GM12878 (cell line): ENCODE results near the gene TFAP2E. TPM values are rescaled to one million over a fixed set of nuclear protein-coding genes. Genes with fewer than 3 reads are reported as not detected.
"Not testable (repeated sequence)": the region's sequence is repeated elsewhere in the genome, so short reads cannot be mapped to it uniquely, and the experiment has no call there.

Experiments
- ATAC-seq: fragments of 200-7000 bp; cut with Tn5 transposase; 3 replicates; pipeline ENCODE4 v1.9.1; 2020; ENCODE audit warnings: mild to moderate bottlenecking, moderate library complexity
- BruUV-seq: library from RNA; stranded (reverse); fragments of 400-500 nt; replicated peaks from 2 replicates; lab custom pipeline; 2021; lab: Mats Ljungman, UMichigan
- CTCF ChIA-PET: fragments of 300-600 bp; sonication (Branson Sonifier 250); formaldehyde crosslinking; extraction: SDS; loops from one replicate; lab custom pipeline; 2021; ENCODE audit warnings: inconsistent platforms; lab: Yijun Ruan, JAX
- POLR2A ChIA-PET: fragments of 350-600 bp; formaldehyde crosslinking; extraction: SDS; loops from one replicate; lab custom pipeline; 2021; ENCODE audit warnings: inconsistent platforms; lab: Charles Lee
- RAD21 ChIA-PET: fragments of 300-600 bp; sonication (Branson Sonifier 250); formaldehyde crosslinking; loops from one replicate; lab custom pipeline; 2023; ENCODE audit warnings: antibody characterized with exemption; ENCODE audit not compliant: unreplicated experiment; lab: Charles Lee
- SMC1A ChIA-PET: fragments of 300-600 bp; sonication (Branson Sonifier 250); formaldehyde crosslinking; loops from one replicate; lab custom pipeline; 2023; ENCODE audit not compliant: unreplicated experiment, uncharacterized antibody; lab: Charles Lee
- DNase-seq: peaks from one replicate; pipeline ENCODE4 v3.0.0-alpha.2; 2011; ENCODE audit warnings: low read depth, low spot score
- FAIRE-seq: peaks from 3 replicates; lab custom pipeline; 2011; peaks lifted over from hg19 to GRCh38; lab: Jason Lieb, UNC
- H2AFZ ChIP-seq: 2 replicates; pipeline ENCODE4 v1.6.0; 2011; ENCODE audit warnings: low read depth, low read length, control low read depth; ENCODE audit not compliant: control insufficient read depth
- H3K27ac ChIP-seq: 2 replicates; pipeline ENCODE4 v1.5.1; 2011; ENCODE audit warnings: control low read depth; ENCODE audit not compliant: control insufficient read depth, insufficient read depth
- H3K27me3 ChIP-seq, 2 experiments: replicated peaks in 1 of 2; 2 replicates each; pipeline versions ENCODE4 v1.6.0 to v1.6.1; 2011; ENCODE audit warnings: low read length in 1 of 2; ENCODE audit not compliant: control insufficient read depth in 2 of 2, insufficient read depth in 2 of 2
- H3K36me3 ChIP-seq, 2 experiments: 2 replicates each; pipeline ENCODE4 v1.5.1; 2011; ENCODE audit warnings: low read length in 1 of 2; ENCODE audit not compliant: control insufficient read depth in 2 of 2, insufficient read depth in 2 of 2
- H3K4me1 ChIP-seq: 2 replicates; pipeline ENCODE4 v1.6.1; 2011; ENCODE audit warnings: mild to moderate bottlenecking, low read length, moderate library complexity, mixed read lengths; ENCODE audit not compliant: control insufficient read depth, insufficient read depth
- H3K4me2 ChIP-seq: 2 replicates; pipeline ENCODE4 v1.6.0; 2011; ENCODE audit warnings: control low read depth; ENCODE audit not compliant: control insufficient read depth, insufficient read depth
- H3K4me3 ChIP-seq: fragments of 200-600 bp; sonication (generic); 2 replicates; pipeline ENCODE4 v1.5.1; 2016
- H3K79me2 ChIP-seq: 2 replicates; pipeline ENCODE4 v1.6.0; 2011; ENCODE audit warnings: low read length; ENCODE audit not compliant: control insufficient read depth, insufficient read depth
- H3K9ac ChIP-seq: 2 replicates; pipeline ENCODE4 v1.8.0; 2011; ENCODE audit warnings: low read length, control low read depth, mixed read lengths; ENCODE audit not compliant: control insufficient read depth, insufficient read depth
- H3K9me3 ChIP-seq: replicated peaks from 3 replicates; pipeline ENCODE4 v1.5.1; 2011; ENCODE audit warnings: mild to moderate bottlenecking, low read length; ENCODE audit not compliant: control insufficient read depth, insufficient read depth
- H4K20me1 ChIP-seq: 2 replicates; pipeline ENCODE4 v1.6.0; 2011; ENCODE audit not compliant: control insufficient read depth, insufficient read depth
- BCLAF1 ChIP-seq: fragments of 450-650 bp; IDR thresholded peaks from 2 replicates; pipeline ENCODE4 v1.6.1; 2017; ENCODE audit warnings: antibody characterized with exemption, mild to moderate bottlenecking, moderate library complexity
- BHLHE40 ChIP-seq, 2 experiments: fragments of 450-650 bp in 1 of 2; IDR thresholded peaks; 2 replicates each; pipeline ENCODE4 v1.6.1; 2011 to 2017; ENCODE audit warnings: low read depth in 2 of 2, borderline replicate concordance in 1 of 2, improper control_type of control experiment in 1 of 2, low read length in 1 of 2, mild to moderate bottlenecking in 1 of 2
- MEF2B ChIP-seq: fragments of 450-650 bp; IDR thresholded peaks from 2 replicates; pipeline ENCODE4 v1.6.1; 2018; ENCODE audit warnings: mild to moderate bottlenecking, moderate library complexity; ENCODE audit not compliant: partially characterized antibody, poor library complexity, severe bottlenecking
- TARDBP ChIP-seq: IDR thresholded peaks from 2 replicates; pipeline ENCODE4 v1.6.1; 2016; ENCODE audit warnings: borderline replicate concordance
- WGBS: methylation state at CpG from one replicate; pipeline ENCODE4 v1.1.6; 2016; ENCODE audit warnings: low lambda C conversion rate; ENCODE audit not compliant: insufficient replicate concordance, insufficient coverage; ENCODE audit errors: missing lambda C conversion rate; 5-methylcytosine and 5-hydroxymethylcytosine counted together
- in situ Hi-C: fragments of 300-500 bp; cut with MboI; formaldehyde crosslinking; loops from 9 replicates; pipeline ENCODE4 v1.14.3; 2018; ENCODE audit warnings: mixed read lengths
- intact Hi-C: fragments of 100-400 bp; cut with micrococcal nuclease; formaldehyde crosslinking; loops from one replicate; pipeline ENCODE4 v1.14.2; 2022; ENCODE audit not compliant: unreplicated experiment
- polyA plus RNA-seq, 11 experiments: library from polyadenylated mRNA; depleted of rRNA in 4 of 11; unstranded in 6 of 11; stranded (reverse) in 5 of 11; fragments of >200 nt; fragmentation: Nextera tagmentation in 4 of 11; fragmentation: Illumina TruSeq in 1 of 11; extraction: Ambion mirVana in 4 of 11; extraction: Trizol in 1 of 11; gene quantifications; 1 replicate in 1 of 11; 2 replicates in 10 of 11; pipeline versions ENCODE4 v1.2.1 to v1.2.3, GENCODE V29; 2011 to 2016; ENCODE audit warnings: inconsistent platforms in 2 of 11, missing spikeins in 2 of 11, low read depth in 1 of 11
- total RNA-seq, 4 experiments: library from RNA; depleted of rRNA in 3 of 4; stranded (reverse); fragments of >200 nt in 3 of 4; fragmentation: Illumina TruSeq in 1 of 4; extraction: Trizol in 1 of 4; gene quantifications; 2 replicates each; pipeline versions ENCODE4 v1.2.1 to v1.2.3, GENCODE V29; 2013 to 2021

The TFAP2E gene
- total and polyA plus RNA-seq, 10 of the 15 experiments (the other 5 are each of a cell fraction or from before 2014, with no cell fraction given) = 0.10 to 1.1 (median 0.43) TPM

DNA sequence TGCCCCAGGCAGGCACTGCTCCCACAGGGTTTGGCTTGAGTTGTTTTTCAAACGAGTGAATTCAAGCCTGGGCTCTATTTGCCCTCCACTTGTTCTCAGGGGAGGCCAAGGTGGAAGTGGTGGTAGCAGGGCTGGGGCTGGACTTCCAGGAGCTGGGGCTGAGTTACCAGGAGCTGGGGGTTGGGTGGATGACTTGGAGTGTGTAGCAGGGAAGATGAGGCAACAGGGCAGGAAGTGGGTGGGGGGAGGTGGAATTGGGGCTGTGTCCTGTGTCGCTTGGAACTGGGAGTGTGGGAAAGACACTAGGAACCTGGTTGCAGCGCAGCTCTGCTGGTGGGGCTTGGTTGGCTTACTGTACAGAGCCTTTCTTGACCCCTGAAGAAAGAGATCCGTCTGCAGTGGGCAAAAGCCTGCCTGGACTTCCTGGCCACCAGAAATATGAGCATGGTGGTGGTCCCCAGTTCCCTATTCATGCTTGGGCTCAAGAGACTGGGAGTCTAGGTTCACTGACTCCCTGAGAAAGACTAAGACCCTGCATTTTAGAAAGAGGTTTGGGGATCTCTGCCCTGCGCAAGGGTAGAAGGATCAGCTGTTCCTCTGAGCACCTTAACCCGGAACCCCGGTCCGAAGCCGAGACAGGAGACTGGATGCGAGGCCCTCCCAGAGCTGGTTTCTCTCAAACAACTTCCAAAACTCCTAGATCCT is 3.1 kb downstream of the TFAP2E start (continued):
- TF ChIP-seq BCLAF1 = no peak
- no peak for TF ChIP-seq MEF2B
- TF ChIP-seq TARDBP = no peak

- H3K9ac ChIP-seq, intact Hi-C loops, SMC1A ChIA-PET, POLR2A ChIA-PET, H3K27me3 ChIP-seq, in situ Hi-C loops, H3K9me3 ChIP-seq, H3K36me3 ChIP-seq, BruUV-seq, H3K79me2 ChIP-seq, ATAC-seq, H3K4me3 ChIP-seq, FAIRE-seq, H3K27ac ChIP-seq, DNase-seq: not testable (repeated sequence)
- H2AFZ ChIP-seq = peak overlapping the region; percentile 93
- peak overlapping the region; percentile 76 for H3K4me2 ChIP-seq
- CTCF ChIA-PET = interaction anchor here (0.6 to 1.4 kb wide), 2 partner anchors 12 to 139 kb away, joined by 3 to 4 read pairs; no protein-coding TSS in a partner anchor
- H3K4me1 ChIP-seq = peaks cover 25% of the 10 kb centered on the region
- peak in 1 of 2 experiments; percentile 75; a peak in 2 of 4 replicates for TF ChIP-seq BHLHE40 (IDR thresholded peaks at IDR 0.05; ENCODE audit: borderline replicate concordance in 1 of 2, low read depth in 2 of 2, low read length in 1 of 2)
- TF ChIP-seq, all 136 proteins: peak for 1; not testable (repeated sequence) for 135
- H4K20me1 ChIP-seq, RAD21 ChIA-PET: not testable (repeated sequence)
- WGBS = 80% methylated on average over 18 of the region's 37 CpGs
Observed at GRCh38 chr1:35576766-35577070, 3.6 kb downstream of the TFAP2E start.
